ENCODE measurements around the gene C10orf88. TPM values are rescaled to one million over a fixed set of nuclear protein-coding genes. Genes with fewer than 3 reads are reported as not detected.

C10orf88 gene
- polyA plus RNA-seq, 1 donor (not counting 4 experiments of a cell fraction or from before 2014, with no cell fraction given), result 8.4 TPM

GRCh38 chr10:122980209-122981065 is 26.4 kb upstream of the C10orf88 start, which contains the start of gene PSTK:
Gene PSTK (plus strand): TSS chr10:122980401. CDS start chr10:122980480, 79 bp downstream.
- DNase-seq (ENCODE audit: low read depth, low spot score) (peak; percentile 38), FAIRE-seq (no peak)
- peak within 1 kb of the TSS; percentile 96 for H3K4me2 ChIP-seq (ENCODE audit: control insufficient read depth, extremely low read depth, insufficient read depth, low read depth, low read length)
- H3K36me3 ChIP-seq (ENCODE audit: control insufficient read depth in 2 of 2, extremely low read depth in 1 of 2, insufficient read depth in 2 of 2, low read length in 2 of 2), result peaks cover 2 to 6% of the 10 kb centered on the region in 2 experiments
- dilution Hi-C loops (cut with MboI; ENCODE audit: extremely low pct_ligation_motif_present, low sequenced_read_pairs), result no loop called here
- H3K9me1 ChIP-seq (ENCODE audit: control insufficient read depth, extremely low read depth, insufficient read depth, low read length), result no peaks in the 10 kb centered on the region
- TF ChIP-seq CTCF (optimal IDR thresholded peaks at IDR 0.05 in 1 of 3, IDR thresholded peaks at IDR 0.05 in 1 of 3, conservative IDR thresholded peaks at IDR 0.05 in 1 of 3; ENCODE audit: extremely low read depth in 1 of 3, insufficient read depth in 2 of 3, low read length in 3 of 3), result peak; percentile 84 to 99 (median 87)
- TF ChIP-seq EZH2 (IDR thresholded peaks at IDR 0.05; ENCODE audit: low read length), result no peak
- H4K20me1 ChIP-seq (ENCODE audit: control insufficient read depth, extremely low read depth, insufficient read depth, low read length), result no peaks in the 10 kb centered on the region
- H3K9me3 ChIP-seq (ENCODE audit: control insufficient read depth, low read depth, low read length), result no peaks in the 10 kb centered on the region
- peaks cover 5% of the 10 kb centered on the region for H3K4me1 ChIP-seq (ENCODE audit: control insufficient read depth, extremely low read depth, insufficient read depth, low read length)
- H3K79me2 ChIP-seq (ENCODE audit: control insufficient read depth, insufficient read depth, low read length), result no peaks in the 10 kb centered on the region
- H3K27me3 ChIP-seq (ENCODE audit: control insufficient read depth, extremely low read depth, insufficient read depth, low read length), result no peaks in the 10 kb centered on the region
- peak within 1 kb of the TSS; percentile 83 for H3K27ac ChIP-seq (ENCODE audit: control insufficient read depth, insufficient read depth, low read length)
- H3K4me3 ChIP-seq (ENCODE audit: control insufficient read depth in 2 of 3, extremely low read depth in 1 of 3, insufficient read depth in 2 of 3, low read depth in 1 of 3, low read length in 3 of 3), result peak within 1 kb of the TSS; percentile 61 to 83 (median 73)
- peak within 1 kb of the TSS; percentile 96 for H2AFZ ChIP-seq (ENCODE audit: control insufficient read depth, low read length)
- H3K9ac ChIP-seq (ENCODE audit: control insufficient read depth, extremely low read depth, insufficient read depth, low read length), result peak within 1 kb of the TSS; percentile 91

GRCh38 chr10:122974543-122975064 is 20.6 kb upstream of the C10orf88 start:
- FAIRE-seq, result no peak
- Histone ChIP-seq H3K9me1 (ENCODE audit: control insufficient read depth, extremely low read depth, insufficient read depth, low read length) (no peaks in the 10 kb centered on the region), H3K27me3 (ENCODE audit: control insufficient read depth, extremely low read depth, insufficient read depth, low read length) (peaks cover 4% of the 10 kb centered on the region), H2AFZ (ENCODE audit: control insufficient read depth, low read length) (no peak overlapping the region), H3K36me3 (ENCODE audit: control insufficient read depth in 2 of 2, extremely low read depth in 1 of 2, insufficient read depth in 2 of 2, low read length in 2 of 2) (no peaks in the 10 kb centered on the region), H3K9ac (ENCODE audit: control insufficient read depth, extremely low read depth, insufficient read depth, low read length) (no peak overlapping the region), H3K9me3 (ENCODE audit: control insufficient read depth, low read depth, low read length) (no peaks in the 10 kb centered on the region), H3K4me2 (ENCODE audit: control insufficient read depth, extremely low read depth, insufficient read depth, low read depth, low read length) (no peak overlapping the region), H3K79me2 (ENCODE audit: control insufficient read depth, insufficient read depth, low read length) (no peaks in the 10 kb centered on the region), H3K4me3 (ENCODE audit: control insufficient read depth in 2 of 3, extremely low read depth in 1 of 3, insufficient read depth in 2 of 3, low read depth in 1 of 3, low read length in 3 of 3) (no peak overlapping the region), H4K20me1 (ENCODE audit: control insufficient read depth, extremely low read depth, insufficient read depth, low read length) (no peaks in the 10 kb centered on the region), H3K27ac (ENCODE audit: control insufficient read depth, insufficient read depth, low read length) (no peak overlapping the region), H3K4me1 (ENCODE audit: control insufficient read depth, extremely low read depth, insufficient read depth, low read length) (peaks cover under 1% of the 10 kb centered on the region)
- DNase-seq (ENCODE audit: low read depth, low spot score), result no peak
- dilution Hi-C loops (cut with MboI; ENCODE audit: extremely low pct_ligation_motif_present, low sequenced_read_pairs), result no loop called here
- no peak for TF ChIP-seq CTCF (optimal IDR thresholded peaks at IDR 0.05 in 1 of 3, IDR thresholded peaks at IDR 0.05 in 1 of 3, conservative IDR thresholded peaks at IDR 0.05 in 1 of 3; ENCODE audit: extremely low read depth in 1 of 3, insufficient read depth in 2 of 3, low read length in 3 of 3)
- TF ChIP-seq EZH2 (IDR thresholded peaks at IDR 0.05; ENCODE audit: low read length), result no peak

Measured in keratinocyte (primary cell).